ENCODE measurements around the gene ARAP1.

ARAP1 gene

DNA sequence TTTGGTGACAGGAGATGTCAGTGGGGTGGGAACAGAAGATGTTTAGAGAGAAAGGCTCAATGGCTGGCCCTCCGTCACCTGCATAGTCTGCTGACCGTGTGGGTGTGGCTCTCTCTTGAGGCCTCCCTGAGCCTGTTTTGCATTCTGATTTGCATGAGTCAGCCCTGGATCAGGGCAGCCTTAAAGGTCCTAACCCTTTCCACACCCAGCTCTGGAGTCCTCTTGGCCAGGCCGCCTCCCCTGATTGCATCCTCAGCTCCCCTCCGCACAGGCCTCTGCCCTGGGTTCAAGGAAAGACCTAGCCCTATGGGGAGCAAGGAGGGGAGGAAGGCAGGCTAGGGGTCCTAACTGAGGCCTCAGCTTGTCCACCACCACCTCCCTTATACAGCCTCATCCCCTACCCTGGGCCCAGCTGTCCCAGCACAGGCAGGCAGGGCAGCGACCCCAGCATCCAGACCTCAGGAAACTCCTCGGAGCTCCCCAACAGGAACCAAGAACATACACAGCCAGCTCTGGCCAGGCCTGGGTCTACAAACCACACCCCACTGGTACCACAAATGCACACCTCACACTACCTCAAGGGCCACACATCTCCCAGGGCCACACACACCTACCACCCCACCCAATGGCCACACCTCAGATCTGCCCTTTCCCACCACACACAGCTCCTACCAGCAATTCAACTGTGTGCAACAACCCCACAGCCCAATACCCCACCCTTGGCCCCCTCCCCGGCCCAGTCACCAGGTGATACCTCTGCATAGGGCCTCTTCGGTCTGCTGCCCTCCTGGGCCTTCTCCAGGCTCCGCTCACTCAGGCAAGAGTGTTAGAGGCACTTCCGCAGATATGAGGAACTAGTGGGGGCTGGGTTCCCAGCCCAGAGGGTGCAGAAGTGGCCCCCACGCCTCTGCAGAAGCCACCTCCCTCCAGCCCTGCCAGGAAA is 13.7 kb downstream of the ARAP1 start:
- peak overlapping the region; percentile 30; the same call in 1 of the 2 replicates for H3K4me3 ChIP-seq (ENCODE audit: low read length)

DNA sequence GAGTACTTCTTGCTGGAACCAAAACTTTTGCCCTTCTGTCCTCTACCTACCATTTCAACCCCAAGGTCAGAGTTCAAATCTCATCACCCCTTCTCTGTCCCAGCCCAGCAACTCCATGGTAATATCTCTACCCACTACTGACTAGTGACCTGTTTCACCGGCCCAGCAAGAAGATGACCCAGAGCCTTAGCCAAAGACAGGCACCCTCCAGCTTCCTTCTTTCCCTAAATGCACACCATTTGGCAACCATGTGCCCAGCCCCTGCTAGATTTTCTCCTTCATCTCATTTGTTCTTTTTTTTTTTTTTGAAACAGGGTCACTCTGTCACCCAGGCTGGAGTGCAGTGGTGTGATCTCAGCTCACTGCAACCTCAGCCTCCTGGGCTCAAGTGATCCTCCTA is 14.9 kb downstream of the ARAP1 start:
- no peak overlapping the region for H3K4me3 ChIP-seq (ENCODE audit: low read length)
- TF ChIP-seq ZNF274 (IDR thresholded peaks at IDR 0.05; ENCODE audit: low read depth, low read length), result no peak

More for the DNA sequence above, 13.7 kb downstream of the ARAP1 start:
- no peak for TF ChIP-seq ZNF274 (IDR thresholded peaks at IDR 0.05; ENCODE audit: low read depth, low read length)

DNA sequence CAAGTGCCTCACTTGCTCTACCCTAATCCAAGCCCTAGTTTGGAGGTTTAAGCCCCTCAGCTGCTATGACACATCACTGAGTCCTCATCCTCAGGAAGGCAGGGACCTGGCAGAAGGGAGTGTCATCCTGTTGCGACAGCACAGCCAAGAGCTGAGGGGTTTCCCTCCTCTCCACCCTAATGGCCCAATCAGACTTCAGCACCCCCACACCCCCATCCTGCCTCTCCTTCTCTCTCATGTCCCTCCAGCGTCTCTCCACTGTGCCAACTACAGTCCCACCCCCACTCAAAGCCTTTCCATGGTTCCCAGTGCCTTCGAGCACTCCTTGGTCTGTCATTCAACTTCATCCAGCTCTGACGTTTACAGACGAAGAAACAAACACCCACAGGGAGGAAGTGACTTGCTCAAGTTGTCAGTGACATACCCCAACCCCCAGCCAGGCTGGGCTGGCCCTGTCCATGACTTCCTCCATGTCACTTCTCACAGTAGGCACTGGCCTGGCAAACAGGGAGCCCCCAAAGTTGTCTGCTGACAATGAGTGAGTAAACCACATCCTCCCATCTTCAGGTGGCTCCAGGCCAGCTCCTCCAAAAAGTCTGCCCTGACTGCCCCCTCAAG is 15.6 kb downstream of the ARAP1 start:
- TF ChIP-seq ZNF274 (IDR thresholded peaks at IDR 0.05; ENCODE audit: low read depth, low read length), result no peak
- no peak overlapping the region for H3K4me3 ChIP-seq (ENCODE audit: low read length)

DNA sequence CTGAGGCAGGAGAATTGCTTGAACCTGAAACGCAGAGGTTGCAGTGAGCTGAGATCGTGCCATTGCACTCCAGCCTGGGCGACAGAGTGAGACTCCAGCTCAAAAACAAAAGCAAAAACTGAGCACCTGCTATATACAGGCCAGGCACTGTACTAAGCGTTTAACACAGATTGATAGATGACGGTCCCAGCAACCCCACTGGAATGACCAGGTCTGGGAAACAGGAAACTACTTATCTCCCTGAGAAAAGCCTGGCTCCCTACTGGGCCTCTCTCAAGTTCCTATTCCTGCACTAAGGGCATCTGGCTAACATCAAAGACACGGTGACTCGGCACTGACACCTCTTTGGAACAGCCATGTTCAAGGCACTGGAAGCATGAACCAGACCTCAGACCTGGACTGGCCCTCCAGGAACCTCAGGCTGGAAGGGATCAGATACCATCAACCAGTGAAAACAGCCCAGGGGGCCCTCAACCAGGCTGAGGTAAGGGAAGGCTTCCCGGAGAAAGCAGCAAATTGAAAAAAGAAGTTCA is 16.6 kb downstream of the ARAP1 start:
- no peak overlapping the region for H3K4me3 ChIP-seq (ENCODE audit: low read length)
- no peak for TF ChIP-seq ZNF274 (IDR thresholded peaks at IDR 0.05; ENCODE audit: low read depth, low read length)

DNA sequence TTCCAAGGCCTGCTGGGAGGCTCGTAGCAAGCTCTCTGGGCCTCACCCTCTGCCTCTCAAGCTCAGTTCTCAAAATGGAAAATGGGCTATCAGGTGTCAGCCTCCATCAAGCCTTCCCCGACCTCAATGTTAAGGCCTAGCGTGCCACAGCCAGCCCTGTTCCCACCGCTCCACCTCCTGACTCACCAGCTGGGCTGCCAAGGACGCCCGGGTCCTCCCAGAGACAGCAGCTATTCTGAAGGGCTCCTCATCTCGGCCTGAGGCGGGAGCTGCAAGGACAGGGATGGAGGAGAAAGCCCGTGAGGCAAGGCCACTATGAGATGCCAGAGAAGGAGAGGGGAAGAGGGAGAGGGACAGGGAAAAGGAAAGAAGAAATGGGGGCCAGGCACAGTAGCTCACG is 19.9 kb downstream of the ARAP1 start:
- TF ChIP-seq ZNF274 (IDR thresholded peaks at IDR 0.05; ENCODE audit: low read depth, low read length), result no peak
- H3K4me3 ChIP-seq (ENCODE audit: low read length), result no peak overlapping the region

DNA sequence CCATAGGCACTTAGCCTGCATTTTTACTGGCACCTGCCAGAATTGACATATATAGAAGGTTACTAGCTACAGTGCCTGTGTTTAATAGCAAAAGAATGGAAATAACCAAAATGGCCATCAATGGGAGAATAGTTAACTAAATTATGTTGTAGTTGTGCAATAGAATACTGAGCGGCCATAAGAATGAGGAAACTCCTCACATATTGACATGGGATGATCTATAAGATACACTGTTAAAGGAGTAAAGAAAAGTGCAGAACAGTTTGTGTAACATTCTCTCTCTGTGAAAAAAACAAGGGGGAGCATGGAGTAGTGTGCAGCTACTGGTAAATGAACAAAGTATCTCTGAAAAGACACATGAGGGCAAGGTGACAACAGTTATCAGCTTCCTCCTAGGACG is 21.5 kb downstream of the ARAP1 start:
- no peak for TF ChIP-seq ZNF274 (IDR thresholded peaks at IDR 0.05; ENCODE audit: low read depth, low read length)
- no peak overlapping the region for H3K4me3 ChIP-seq (ENCODE audit: low read length)

DNA sequence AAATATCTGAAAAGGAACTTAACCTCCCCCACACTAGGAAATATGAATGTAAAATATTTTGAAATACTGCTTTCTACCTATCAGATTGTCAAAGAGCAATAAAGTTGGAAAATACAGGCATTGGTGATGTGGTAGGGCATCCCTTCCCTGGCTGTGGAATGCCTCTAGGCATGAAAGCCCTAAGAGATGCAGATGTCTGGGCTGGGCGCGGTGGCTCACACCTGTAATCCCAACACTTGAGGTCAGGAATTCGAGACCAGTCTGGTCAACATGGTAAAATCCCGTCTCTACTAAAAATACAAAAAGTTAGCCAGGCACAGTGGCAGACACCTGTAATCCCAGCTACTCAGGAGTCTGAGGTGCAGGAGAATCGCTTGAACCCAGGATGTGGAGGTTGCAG is 22.0 kb downstream of the ARAP1 start:
- no peak for TF ChIP-seq ZNF274 (IDR thresholded peaks at IDR 0.05; ENCODE audit: low read depth, low read length)
- no peak overlapping the region for H3K4me3 ChIP-seq (ENCODE audit: low read length)

DNA sequence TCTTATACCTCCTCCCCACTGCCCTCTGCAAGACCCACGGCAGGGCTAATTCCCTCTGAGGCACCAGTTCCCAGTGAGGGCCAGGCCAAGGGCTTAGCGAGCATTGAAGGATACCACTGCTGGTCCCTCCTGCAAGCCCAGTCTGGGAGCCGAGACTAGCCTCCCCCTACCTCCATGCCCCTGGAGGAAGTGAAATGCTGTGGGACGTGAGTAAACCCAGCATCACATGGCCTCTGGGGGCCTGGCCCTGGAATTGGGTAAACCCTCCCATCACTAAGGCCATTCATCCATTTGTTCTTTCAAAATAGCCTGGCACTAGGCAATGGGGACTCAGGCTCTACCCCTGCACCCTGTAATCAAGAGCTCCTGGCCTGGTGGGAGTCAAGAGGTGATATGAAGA is 24.7 kb downstream of the ARAP1 start:
- no peak overlapping the region for H3K4me3 ChIP-seq (ENCODE audit: low read length)
- no peak for TF ChIP-seq ZNF274 (IDR thresholded peaks at IDR 0.05; ENCODE audit: low read depth, low read length)

DNA sequence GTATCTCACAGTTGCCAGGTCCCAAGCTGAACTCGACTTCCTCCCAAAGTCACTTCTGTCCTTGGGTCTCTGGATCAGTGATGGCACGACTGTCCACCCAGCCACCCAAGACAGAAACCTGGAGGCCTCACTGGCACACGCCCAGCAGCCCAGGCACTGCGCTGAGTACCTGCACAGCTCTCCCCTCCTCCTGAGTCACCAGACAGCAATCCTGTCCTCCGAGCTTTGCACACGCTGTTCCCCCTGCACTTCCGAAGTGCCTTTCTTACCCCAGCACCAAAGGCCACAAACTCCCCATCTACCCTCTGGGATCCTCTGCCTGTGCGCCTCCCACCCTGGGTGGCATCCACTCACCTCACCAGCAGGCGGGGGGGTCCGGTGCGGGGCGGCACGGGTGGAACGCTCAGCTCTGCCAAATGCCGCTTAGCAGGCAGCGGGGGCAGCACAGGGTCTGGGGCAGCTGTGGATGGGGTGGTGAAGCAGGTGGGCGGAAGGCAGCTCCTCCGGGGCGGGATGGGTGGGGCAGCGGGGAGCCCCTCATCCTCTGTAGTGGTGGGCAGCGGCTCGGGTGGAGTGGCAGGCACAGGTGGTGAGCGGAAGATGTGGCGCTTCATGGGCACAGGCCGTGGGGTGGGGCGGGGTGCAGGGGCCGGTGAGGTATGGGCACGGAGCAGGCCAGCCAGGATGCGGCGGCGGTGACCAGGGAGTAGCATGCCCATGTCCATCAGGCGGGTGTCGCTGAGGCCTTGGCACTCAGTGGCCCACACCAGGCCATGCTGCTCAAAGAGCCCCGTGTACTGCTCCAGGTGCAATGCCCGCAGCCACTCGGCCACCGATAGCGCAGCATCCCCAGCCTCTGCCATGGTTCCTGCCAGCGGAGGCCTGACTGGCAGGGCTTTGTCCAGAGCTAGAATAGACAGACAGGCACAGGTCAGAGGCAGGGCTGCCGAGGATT is 25.7 kb downstream of the ARAP1 start:
- TF ChIP-seq ZNF274 (IDR thresholded peaks at IDR 0.05; ENCODE audit: low read depth, low read length), result no peak

DNA sequence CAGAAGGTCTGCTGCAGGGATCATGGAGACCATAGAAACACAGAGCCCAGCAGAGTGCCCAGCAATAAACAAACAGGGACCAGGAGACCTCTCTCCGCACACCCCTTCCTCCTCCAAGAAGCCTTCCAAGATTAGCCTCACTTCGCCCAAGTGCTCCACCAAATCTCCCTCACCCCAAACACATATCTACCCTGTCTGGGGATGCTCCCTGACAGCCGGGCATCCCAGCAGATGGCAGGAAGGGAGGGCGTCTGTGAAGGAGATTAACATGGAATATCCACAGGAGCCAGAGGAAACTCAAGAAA is 26.5 kb downstream of the ARAP1 start:
- TF ChIP-seq ZNF274 (IDR thresholded peaks at IDR 0.05; ENCODE audit: low read depth, low read length), result no peak
- no peak overlapping the region for H3K4me3 ChIP-seq (ENCODE audit: low read length)

More for the DNA sequence above, 25.7 kb downstream of the ARAP1 start:
- H3K4me3 ChIP-seq (ENCODE audit: low read length), result no peak overlapping the region

DNA sequence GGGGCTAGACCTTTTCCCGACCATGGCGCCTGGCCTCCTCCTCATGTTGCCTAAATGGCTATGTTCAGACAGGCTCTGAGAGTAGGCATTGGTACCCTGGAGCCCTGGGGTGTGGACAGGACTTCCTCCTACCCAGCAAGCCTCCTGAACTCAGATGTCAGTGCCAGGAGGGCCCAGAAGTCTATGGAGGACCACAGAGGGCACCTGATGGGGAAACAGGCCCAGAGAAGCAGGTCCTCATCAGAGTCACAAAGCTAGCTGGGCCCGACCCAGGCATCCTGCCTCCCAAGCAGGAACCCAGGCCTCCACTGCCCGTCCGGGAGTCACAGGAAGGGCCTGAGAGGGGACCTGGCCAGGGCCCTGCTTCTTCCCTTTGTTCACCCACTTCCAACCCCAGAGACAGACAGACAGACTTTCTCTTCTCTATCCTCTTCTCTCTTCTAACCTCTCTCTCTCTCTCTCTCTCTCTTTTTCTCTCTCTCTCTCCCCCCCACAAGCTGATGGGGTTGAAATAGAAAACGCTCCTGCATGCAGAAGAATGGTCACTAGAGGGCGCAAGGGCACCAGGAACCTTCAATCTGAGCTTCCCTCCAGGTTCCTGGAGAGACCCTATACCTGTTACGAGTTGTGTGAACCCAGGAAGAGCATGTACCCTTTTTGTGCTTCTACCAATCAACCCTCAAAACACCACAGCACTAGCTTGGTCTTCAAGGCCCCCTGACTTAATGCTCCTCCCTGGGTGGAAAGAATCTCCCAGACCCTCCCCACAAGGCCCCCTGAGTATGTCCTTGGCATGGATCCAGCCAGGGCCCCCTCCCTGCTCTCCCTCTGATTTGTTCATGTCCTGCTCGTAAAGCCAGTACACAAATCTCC is 27.1 kb downstream of the ARAP1 start:
- no peak for TF ChIP-seq ZNF274 (IDR thresholded peaks at IDR 0.05; ENCODE audit: low read depth, low read length)
- no peak overlapping the region for H3K4me3 ChIP-seq (ENCODE audit: low read length)

DNA sequence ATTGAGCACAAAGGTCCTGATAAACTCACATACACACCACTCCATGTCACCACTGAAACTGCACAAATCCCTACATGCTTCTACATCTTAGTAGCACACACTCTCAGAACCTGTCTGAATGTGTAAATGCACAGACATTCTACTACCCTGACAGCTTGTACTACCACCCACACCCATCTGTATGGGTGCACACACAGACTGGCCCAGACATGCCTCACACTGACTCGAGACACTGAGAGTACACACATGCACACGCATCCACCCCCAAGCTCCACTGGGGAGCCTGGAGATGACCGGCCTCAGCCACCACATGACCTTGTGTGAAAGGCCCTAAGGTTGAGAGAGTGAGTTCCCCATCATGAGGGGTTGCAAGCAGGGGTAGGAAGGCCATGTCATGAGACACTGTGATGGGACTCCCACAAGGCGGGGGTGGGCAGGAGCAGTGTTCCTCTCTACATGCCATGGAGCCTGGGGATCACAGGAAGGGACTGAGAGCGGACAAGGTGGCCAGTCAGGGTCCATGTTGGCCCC is 28.1 kb downstream of the ARAP1 start:
- no peak for TF ChIP-seq ZNF274 (IDR thresholded peaks at IDR 0.05; ENCODE audit: low read depth, low read length)
- H3K4me3 ChIP-seq (ENCODE audit: low read length), result no peak overlapping the region

DNA sequence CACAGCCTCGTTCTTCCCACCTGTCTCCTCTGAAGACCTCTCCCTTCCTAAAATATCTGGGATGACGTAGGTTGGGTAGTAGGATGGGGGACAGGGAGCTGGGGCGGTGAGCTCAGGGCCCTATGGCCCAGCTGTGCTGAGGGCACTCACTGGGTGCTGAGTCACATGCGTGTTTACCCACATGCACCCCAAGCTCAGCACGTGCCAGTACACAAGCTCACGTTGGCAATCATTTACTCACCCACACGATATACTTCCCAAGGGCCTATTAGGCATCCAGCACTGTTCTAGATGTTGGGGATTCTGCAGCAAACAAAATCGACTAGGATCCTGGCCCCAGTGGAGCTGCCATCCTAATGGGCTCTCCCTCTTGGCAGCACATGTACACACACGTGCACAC is 28.7 kb downstream of the ARAP1 start:
- no peak for TF ChIP-seq ZNF274 (IDR thresholded peaks at IDR 0.05; ENCODE audit: low read depth, low read length)

More for the DNA sequence above, 28.7 kb downstream of the ARAP1 start:
- no peak overlapping the region for H3K4me3 ChIP-seq (ENCODE audit: low read length)

All from GM08714 (cell line).